Measurements from ENCODE around the gene FIBP. TPM values are rescaled to one million over a fixed set of nuclear protein-coding genes. Genes with fewer than 3 reads are reported as not detected.
"Not testable (repeated sequence)": the region's sequence is repeated elsewhere in the genome, so short reads cannot be mapped to it uniquely, and the experiment has no call there.

Gene FIBP
- total and polyA plus RNA-seq, 2 of the 4 experiments (the other 2 are of a cell fraction): 141 to 182 TPM

DNA sequence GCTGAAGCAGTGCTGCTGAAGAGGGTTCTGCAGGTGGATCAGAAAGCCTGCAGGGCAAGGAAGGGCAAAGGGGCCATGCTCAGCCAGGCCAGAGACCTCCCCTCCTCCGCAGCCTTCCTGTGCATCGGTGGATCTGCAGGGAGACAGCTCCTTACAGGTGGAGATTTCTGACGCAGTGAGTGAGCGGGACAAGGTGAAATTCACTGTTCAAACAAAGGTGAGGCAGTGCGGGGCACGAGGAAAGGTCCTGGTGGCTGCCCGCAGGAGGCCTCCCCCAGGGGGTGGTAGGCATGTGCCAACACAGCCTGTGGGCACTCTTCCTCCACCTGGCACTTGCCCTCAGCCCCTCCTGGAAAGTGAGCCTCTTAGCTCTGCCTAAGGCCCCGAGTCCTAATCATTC is 38.9 kb downstream of the FIBP start:
- peaks cover 16% of the 10 kb centered on the region; the same call in 1 of the 2 replicates for H3K9me1 ChIP-seq (ENCODE audit: insufficient read depth, low read length)
- H3K18ac ChIP-seq (ENCODE audit: low read depth, low read length): no peak overlapping the region
- H3K27ac ChIP-seq (ENCODE audit: insufficient read depth, low read length): no peak overlapping the region
- ChIA-PET POLR2A (ENCODE audit: unreplicated experiment) (no interaction called here), CTCF (interaction anchor here (0.5 kb wide), 1 partner anchor 32 kb away, joined by 5 read pairs; no protein-coding TSS in a partner anchor)
- no peak overlapping the region for H4K5ac ChIP-seq (ENCODE audit: low read depth, low read length)
- no peak overlapping the region for H4K91ac ChIP-seq (ENCODE audit: insufficient read depth, low read depth, low read length)
- TF ChIP-seq POLR2A (IDR thresholded peaks at IDR 0.05; ENCODE audit: low read depth, low read length) (no peak), CEBPB (IDR thresholded peaks at IDR 0.05; ENCODE audit: low read depth, low read length) (no peak), MAFK (IDR thresholded peaks at IDR 0.05; ENCODE audit: low read depth, low read length) (no peak), CTCF (conservative IDR thresholded peaks at IDR 0.05; ENCODE audit: low read depth, low read length) (no peak)
- DNase-seq (no peak), ATAC-seq (ENCODE audit: low read depth) (no peak)
- WGBS, 2 experiments (ENCODE audit: extremely low coverage in 2 of 2, insufficient read length in 1 of 2): 70% methylated on average over 3 of the region's 8 CpGs; no CpG with 5 or more reads in 1 of the 2 experiments
- no peak overlapping the region for H3K9ac ChIP-seq (ENCODE audit: low read depth, low read length)
- H3K79me1 ChIP-seq (ENCODE audit: low read depth in 1 of 2, low read length in 2 of 2): peaks cover 15 to 33% of the 10 kb centered on the region in 2 experiments
- H3K4me3 ChIP-seq (ENCODE audit: insufficient read depth, low read depth, low read length): no peak overlapping the region
- in situ Hi-C loops (cut with MboI; ENCODE audit: low sequenced_read_pairs) (no loop called here), intact Hi-C loops (cut with micrococcal nuclease) (no loop called here), dilution Hi-C loops (cut with HindIII; ENCODE audit: low sequenced_read_pairs, unreplicated experiment) (no loop called here)
- H3K56ac ChIP-seq (ENCODE audit: extremely low read depth, insufficient read depth, low read length): no peak overlapping the region
- no TSS peak for BruUV-seq (replicated peaks)
- H3K27me3 ChIP-seq (ENCODE audit: control insufficient read depth, insufficient read depth, low read length): no peaks in the 10 kb centered on the region
- H3K4ac ChIP-seq (ENCODE audit: low read depth, low read length): peak overlapping the region; percentile 35; the same call in 1 of the 2 replicates
- no peak overlapping the region for H3K14ac ChIP-seq (replicated peaks; ENCODE audit: low read depth, low read length)
- no peak overlapping the region for H2AK5ac ChIP-seq (ENCODE audit: low read depth, low read length)
- H4K20me1 ChIP-seq (ENCODE audit: insufficient read depth, low read length): peaks cover 44% of the 10 kb centered on the region
- no peak overlapping the region for H2BK5ac ChIP-seq (ENCODE audit: low read depth, low read length, poor library complexity, severe bottlenecking)
- no peak overlapping the region for H2BK120ac ChIP-seq (ENCODE audit: low read depth, low read length)
- no peak overlapping the region for H3K4me2 ChIP-seq (ENCODE audit: low read depth, low read length)
- H4K8ac ChIP-seq (ENCODE audit: low read depth in 2 of 2, low read length in 2 of 2): no peak overlapping the region
- no peak overlapping the region for H2BK20ac ChIP-seq (ENCODE audit: low read depth, low read length)
- H3K9me3 ChIP-seq (ENCODE audit: control insufficient read depth, insufficient read depth, low read length): no peaks in the 10 kb centered on the region
- H3K4me1 ChIP-seq (ENCODE audit: control insufficient read depth, insufficient read depth, low read length): no peaks in the 10 kb centered on the region; the same call in 1 of the 2 replicates
- no peak overlapping the region; the same call in 1 of the 2 replicates for H3K23ac ChIP-seq (ENCODE audit: low read depth, low read length)
- no peak overlapping the region for H2BK15ac ChIP-seq (ENCODE audit: low read depth, low read length)
- H2AFZ ChIP-seq (replicated peaks; ENCODE audit: low read length, poor library complexity): no peak overlapping the region
- peak overlapping the region; percentile 76 for H2AK9ac ChIP-seq (replicated peaks; ENCODE audit: low read depth, low read length, poor library complexity)
- H3K36me3 ChIP-seq (ENCODE audit: control insufficient read depth, insufficient read depth, low read length): peaks cover 37% of the 10 kb centered on the region

- CTCF ChIA-PET; dilution Hi-C loops (cut with HindIII; ENCODE audit: low sequenced_read_pairs, unreplicated experiment): not testable (repeated sequence)
These were observed 39.6 kb downstream of the FIBP start for GRCh38 chr11:65848693-65849092.

More at GRCh38 chr11:65848693-65849092, 39.6 kb downstream of the FIBP start:
- H3K14ac ChIP-seq (replicated peaks; ENCODE audit: low read depth, low read length); H2AK9ac ChIP-seq (replicated peaks; ENCODE audit: low read depth, low read length, poor library complexity); H3K23ac ChIP-seq (ENCODE audit: low read depth, low read length); H3K18ac ChIP-seq (ENCODE audit: low read depth, low read length); H2AK5ac ChIP-seq (ENCODE audit: low read depth, low read length); H4K8ac ChIP-seq (ENCODE audit: low read depth in 2 of 2, low read length in 2 of 2); H3K27me3 ChIP-seq (ENCODE audit: control insufficient read depth, insufficient read depth, low read length); DNase-seq; H4K5ac ChIP-seq (ENCODE audit: low read depth, low read length); H4K91ac ChIP-seq (ENCODE audit: insufficient read depth, low read depth, low read length); H2AFZ ChIP-seq (replicated peaks; ENCODE audit: low read length, poor library complexity); ATAC-seq (ENCODE audit: low read depth); BruUV-seq (replicated peaks); H3K56ac ChIP-seq (ENCODE audit: extremely low read depth, insufficient read depth, low read length); POLR2A ChIA-PET (ENCODE audit: unreplicated experiment); H2BK120ac ChIP-seq (ENCODE audit: low read depth, low read length); H3K9me3 ChIP-seq (ENCODE audit: control insufficient read depth, insufficient read depth, low read length); H3K27ac ChIP-seq (ENCODE audit: insufficient read depth, low read length); H3K9me1 ChIP-seq (ENCODE audit: insufficient read depth, low read length); H3K9ac ChIP-seq (ENCODE audit: low read depth, low read length); H2BK20ac ChIP-seq (ENCODE audit: low read depth, low read length); intact Hi-C loops (cut with micrococcal nuclease); H2BK15ac ChIP-seq (ENCODE audit: low read depth, low read length); H3K4ac ChIP-seq (ENCODE audit: low read depth, low read length); H3K4me1 ChIP-seq (ENCODE audit: control insufficient read depth, insufficient read depth, low read length); in situ Hi-C loops (cut with MboI; ENCODE audit: low sequenced_read_pairs); H3K4me3 ChIP-seq (ENCODE audit: insufficient read depth, low read depth, low read length); H2BK5ac ChIP-seq (ENCODE audit: low read depth, low read length, poor library complexity, severe bottlenecking); H3K4me2 ChIP-seq (ENCODE audit: low read depth, low read length): not testable (repeated sequence)
- H3K36me3 ChIP-seq (ENCODE audit: control insufficient read depth, insufficient read depth, low read length): peaks cover 30% of the 10 kb centered on the region
- H4K20me1 ChIP-seq (ENCODE audit: insufficient read depth, low read length): peaks cover 37% of the 10 kb centered on the region
- 67% methylated on average over 1 of the region's 7 CpGs; no CpG with 5 or more reads in 1 of the 2 experiments for WGBS, 2 experiments (ENCODE audit: extremely low coverage in 2 of 2, insufficient read length in 1 of 2)
- H3K79me1 ChIP-seq (ENCODE audit: low read depth in 1 of 2, low read length in 2 of 2): peaks cover 8 to 26% of the 10 kb centered on the region in 2 experiments; a peak in 3 of 4 replicates
